Epidermal melanocyte (primary cell): ENCODE data around the gene CCDC40.

ENCODE experiments used
- DNase-seq: peaks from one replicate; pipeline ENCODE4 v3.0.0; 2011; ENCODE audit warnings: low spot score; ENCODE audit not compliant: insufficient read length

The CCDC40 gene

DNA sequence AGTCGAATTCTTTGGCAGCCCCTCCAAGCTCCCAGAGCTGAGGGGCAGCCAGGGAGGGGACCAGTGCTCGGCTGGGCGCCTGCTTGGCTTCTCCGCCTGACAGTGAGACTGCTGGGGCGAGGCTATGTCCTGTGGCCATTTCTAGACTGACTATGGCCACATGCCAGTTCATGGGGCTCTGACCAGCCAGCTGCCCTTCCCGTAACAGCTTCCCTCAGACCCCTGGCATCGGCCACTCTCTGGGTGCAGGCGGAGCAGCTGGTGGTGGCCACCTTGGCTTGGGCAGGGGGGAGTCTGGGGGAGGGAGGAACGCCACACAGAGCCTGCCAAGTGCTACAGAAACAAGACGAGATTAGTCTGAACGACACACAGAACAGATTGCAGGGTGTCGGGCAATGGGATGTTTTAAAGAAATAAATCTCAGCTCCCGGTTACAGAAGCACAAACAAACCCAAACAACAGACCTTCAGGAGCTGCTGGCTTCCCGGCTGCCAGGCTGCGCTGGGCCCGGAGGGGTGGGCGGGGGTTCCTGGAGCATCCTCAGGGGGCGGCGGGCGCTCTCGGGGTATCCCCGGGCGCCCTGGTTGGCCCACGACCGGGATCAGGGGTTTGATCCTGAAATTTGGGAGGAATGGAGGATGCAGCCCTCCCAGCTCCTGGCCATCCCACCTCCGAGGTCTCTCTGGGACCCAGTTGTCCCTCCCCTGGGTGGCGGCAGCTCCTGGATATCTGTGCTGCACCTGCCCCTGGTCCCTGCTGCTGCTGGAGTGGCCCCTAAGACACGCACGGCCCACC, 35.3 kb upstream of the CCDC40 start:
- DNase-seq, result no peak

DNA sequence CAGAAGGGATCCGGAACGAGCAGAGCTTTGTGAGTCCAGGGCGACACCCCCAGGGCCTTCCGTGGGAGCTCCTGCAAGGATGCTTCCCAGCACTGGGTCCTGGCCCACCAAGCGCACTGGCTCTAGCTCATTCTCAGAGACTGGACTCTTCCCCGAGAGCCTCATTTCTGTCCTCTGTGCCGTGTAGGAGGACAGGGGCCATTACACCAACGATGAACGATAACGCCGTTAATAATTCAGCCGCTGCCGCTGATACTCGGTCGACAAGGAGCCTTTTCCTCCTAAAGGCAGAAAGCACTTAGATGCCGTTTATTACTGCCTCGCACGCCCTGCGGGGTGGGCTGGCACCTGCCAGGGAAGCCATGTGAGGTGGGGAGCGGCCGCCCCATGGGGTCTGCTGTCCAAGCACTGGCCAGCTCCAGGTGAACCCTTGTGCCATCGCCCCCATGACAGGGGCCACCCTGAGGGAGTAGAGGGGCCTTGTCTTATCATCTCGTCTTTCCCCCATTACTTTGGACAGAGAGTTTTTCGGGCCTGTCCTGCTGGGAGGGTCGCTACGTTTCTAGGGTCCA, 34.3 kb upstream of the CCDC40 start:
- DNase-seq, result no peak

DNA sequence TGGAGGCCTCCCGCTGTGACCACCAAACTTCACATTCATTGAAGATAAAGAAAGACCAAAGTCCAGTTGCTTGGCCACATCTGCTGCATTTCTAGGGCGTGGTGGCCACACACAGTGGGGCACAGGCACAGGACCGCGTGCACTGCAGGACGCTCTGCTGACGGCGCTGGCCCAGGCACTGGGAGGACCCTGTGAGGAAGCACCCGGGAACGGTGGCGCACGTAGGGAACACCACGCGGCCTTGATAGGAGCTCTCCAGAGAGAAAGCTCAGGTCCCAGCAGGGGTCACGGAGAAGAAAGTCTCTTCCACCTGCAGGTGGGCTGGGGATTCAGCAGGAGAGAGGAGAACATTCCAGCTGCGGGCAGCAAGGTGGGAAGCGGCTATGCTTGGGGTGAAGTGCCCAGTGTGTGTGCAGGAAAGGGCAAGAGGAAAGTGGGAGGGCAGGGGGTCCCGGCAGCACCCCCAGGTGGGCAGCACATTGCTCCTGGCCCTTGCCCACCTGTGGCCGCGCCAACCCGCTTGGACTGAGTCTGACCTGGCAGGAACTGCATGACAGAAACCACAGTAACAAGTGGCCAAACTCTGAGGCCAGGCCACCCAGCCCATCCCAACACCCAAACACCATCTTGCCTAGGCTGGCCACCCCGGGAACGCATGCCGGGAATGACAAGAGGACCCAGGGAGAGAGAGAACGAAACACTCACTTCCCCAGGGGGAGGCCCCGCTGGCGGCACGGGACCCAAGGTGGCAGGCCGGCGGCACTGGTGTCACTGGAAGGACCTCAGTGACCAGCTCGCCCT, 33.6 kb upstream of the CCDC40 start:
- DNase-seq, result no peak

DNA sequence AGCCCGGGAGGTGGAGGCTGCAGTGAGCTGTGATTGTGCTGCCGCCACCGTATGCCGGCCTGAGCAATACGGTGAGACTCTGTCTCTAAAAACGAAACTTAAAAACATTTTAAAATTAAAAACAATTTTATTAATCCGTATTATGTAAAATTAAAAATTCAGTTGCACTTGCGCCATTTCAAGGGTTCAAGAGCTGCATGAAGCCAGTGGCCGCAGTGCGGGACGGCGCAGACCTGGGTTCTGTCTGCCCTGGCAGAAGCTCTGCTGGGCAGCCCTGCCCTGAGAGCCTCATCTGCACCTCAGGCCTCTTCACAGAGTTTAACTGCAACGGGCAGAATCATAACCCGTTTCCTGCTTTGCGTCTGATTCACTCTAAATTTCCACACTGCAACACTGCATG, 32.5 kb upstream of the CCDC40 start:
- DNase-seq, result no peak

DNA sequence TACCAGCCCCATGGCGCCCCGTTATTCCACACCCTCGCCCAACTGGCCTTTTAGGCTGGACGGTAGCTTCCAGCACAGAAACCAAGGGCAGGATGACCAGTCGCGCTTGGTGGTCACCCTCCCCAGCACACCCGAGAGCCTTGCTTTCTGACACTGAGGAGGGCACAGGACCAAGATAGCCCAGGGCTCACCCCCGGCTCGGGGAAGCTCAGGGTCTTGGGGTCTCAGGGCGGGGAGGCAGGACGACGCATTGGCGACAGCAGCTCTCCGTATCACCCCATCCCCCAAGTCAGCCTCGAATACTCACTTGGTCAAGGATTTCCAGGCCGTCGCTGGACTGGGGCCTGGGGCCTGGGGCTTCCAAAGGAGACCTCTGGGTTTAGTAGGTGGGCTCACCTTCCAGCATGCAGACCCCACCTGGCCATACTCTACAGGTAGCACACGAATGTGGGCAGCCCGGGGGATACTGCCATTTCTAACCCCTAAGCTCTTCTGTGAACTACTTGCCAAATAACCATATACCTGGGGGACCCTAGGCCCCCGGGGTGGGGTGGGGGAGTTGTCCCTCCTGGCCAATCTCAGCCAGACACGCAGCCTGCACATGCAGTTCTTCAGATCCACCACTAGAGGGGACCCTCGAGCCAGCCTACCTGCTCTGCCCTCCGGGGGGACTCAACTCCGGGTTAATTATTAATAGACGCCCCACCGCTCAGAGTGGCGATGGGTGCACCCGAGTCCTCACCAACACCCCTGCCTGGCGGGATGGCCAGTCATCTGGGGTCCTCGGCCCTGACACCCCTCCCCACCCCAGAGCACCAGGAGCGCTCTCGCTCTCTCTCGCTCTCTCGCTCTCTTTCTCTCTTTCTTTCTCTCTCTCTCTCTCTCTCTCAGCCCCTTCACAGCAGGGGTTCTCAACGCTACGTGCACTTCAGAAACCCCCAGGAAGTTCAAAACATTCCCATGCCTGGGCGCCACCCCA, 30.8 kb upstream of the CCDC40 start:
- peak; percentile 94 for DNase-seq

DNA sequence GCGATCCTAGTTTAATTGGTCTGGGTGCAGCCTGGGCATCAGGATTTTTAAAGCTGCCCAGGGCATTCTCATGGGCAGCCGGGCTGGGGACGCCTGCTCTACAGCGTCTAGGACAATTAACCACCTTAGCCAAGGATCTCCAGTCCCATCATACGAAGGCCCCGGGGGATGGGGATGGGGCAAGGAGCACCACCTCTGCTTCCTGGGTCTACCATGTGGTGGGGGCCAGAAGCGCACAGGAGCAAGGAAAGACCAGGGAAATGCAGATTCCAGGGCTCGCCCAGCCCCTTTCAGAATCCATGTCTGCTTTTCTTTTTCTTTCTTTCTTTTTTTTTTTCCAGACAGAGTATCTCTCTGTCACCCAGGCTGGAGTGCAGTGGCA, 30.1 kb upstream of the CCDC40 start:
- DNase-seq, result no peak

DNA sequence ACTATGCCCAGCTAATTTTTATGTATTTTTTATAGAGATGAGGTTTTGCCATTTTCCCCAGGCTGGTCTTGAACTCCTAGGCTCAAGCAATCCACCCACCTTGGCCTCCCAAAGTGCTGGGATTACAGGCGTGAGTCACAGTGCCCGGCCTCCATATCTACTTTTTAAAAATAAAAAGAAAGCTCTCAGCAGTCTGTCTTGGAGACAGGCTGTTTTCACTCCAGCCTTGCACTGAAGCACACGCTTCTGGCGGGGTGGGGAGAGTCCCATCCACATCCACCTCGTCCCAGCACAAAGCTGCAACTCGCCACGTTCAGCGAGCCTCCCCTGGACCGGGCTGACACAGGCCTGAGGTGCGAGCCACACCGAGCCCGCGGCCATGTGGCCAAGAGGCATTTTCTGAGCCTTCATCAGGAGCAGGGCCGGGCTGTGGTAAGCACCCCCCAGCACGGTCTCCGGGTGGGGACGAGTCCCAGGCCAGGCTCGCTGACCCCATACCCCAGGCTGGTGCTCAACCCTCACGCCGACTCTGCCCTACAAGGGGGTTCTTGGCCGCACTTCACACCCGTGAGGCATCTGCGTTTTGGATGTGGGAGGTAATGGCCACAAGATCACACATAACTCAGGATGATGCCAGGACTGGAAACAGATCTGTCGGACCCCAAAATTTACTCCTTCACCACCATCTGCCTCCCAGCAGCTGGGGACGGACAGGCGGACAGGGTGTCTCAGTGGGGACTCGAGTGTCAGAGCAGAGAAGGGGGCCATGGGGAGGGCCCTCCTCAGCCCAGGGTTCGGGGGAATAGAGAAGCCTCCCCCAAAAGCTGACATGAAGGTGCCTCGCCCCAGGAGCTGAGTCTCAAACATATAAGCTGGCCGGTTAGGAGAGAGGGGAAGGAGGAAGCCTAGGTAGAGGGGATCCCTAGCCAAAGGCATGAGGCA, 29.4 kb upstream of the CCDC40 start:
- DNase-seq, result no peak

DNA sequence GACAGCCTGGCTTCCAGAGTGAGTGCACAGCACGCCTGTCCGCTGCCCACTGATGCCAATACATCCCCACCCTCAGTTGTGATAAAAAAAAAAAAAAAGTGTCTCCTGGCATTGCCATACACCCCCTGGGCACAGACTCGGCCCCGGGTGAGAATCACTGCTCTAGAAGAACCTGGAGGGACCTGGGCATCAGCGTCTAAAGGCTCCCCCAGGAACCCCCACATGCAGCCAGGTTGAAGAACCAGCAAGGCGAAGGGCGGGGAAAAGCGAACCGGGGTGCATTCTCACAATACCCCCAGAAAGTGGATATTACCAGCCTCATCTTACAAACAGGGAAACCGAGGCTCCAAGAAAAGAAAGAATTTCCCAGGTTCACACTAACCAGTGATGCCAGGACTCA, 28.5 kb upstream of the CCDC40 start:
- no peak for DNase-seq

DNA sequence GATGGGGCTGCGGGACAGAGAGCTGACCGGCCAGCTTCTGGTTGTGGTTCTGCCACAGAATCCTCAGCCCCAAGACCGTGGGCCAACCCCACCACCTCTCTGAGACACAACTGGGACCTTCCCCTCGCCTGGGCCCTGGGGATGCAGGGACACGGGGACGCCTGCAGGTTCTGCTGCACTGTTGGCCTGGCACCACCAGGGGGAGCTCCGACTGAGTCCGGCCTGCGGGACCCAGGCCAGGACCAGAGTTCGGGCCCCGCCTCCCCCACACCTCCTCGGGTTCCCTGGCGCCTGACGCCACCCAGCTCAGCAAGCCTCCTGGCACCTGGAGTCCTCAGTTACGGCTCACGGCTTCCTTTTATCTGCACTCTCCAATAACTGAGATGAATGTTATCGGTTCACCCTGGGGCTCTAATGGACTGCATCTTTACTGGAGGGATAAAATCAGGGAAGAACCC, 28.0 kb upstream of the CCDC40 start:
- peak; percentile 81 for DNase-seq

DNA sequence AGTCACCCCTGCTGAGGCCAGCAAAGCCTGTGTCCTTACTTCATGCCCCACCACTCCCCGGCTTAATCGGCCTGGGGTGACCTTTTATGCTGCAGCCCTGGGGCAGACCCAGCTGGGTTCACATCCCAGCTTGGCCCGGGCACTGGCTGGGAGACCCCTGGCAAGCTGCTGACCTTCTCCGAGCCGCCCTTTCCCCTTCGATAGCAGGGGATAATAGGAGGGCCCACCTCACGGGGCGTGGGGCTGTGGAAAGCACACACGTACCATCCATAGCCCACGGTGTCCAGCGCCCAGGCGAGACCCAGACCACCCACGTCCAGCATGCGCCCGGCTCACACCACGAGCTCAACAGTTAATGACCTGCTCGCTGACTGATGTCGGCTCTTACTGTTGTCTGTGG, 27.6 kb upstream of the CCDC40 start:
- DNase-seq, result no peak

DNA sequence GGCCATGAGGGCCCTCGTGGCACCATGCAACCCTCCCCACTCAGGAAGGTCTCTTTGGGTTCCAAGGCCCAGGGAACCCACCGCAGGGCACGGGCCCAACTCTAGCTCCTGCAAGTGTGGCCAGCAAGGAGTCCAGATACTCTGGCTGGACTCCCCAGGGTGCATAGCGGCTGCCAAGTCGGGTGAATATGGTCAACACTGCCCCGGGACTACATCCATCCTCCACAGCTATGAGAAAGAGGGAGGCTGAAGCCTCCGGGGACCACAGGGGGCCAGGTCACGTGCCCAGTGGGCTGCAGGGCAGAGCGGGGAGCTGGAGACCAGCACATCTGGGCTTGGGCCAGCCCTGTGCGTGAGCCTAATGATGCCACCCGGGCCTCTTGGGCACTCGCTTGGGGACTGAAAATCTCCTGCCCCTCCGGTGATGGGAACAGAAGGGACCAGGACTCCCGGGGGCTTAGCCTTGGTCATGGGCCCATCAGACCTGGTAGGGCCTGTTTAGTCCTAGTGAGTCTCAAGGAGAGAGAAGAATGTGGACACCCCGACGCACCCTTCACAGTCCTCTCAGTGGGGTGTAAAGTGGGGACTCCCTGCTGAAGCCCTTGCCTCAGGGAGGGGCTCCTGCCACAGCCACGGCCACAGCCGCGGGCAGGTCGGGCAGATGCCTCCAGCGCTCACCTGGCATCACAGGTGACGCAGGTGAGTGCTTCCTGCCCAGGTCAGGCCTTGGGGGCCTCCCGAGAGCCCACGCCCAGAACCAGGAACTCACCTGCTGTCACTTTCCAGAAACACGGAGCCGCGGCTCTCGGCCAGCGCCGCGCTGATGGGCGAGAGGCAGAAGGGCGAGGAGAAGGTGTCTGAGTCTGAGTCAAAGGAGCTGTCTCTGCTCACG, 26.8 kb upstream of the CCDC40 start:
- DNase-seq, result no peak

DNA sequence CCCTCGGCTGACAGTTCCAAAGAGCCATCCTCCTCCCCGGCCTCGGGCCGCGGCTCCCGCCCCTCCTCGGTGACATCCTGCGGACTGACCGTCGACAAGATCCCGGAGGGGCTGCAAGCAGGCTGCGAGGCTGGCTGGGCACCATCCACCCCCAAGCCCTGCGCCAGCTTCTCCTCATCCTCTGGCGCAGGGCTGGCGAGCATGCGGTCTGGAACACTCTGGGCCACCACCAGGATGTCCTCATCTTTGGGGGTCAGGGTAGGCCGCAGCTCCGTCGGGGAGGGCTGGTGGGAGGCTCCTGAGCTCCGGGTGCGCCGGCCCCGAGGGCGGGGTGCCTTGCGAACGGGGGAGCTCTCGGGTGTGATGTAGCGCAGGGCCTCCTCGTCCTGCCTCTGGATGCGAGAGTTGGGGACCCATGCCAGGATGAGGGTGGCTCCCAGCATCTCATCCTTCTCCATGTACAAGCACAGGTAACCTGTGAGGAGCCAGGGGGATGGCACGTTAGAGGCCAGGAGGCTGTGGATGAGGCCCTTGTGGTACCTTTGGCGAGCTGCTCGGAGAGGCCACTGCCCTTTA, 26.1 kb upstream of the CCDC40 start:
- DNase-seq, result no peak

DNA sequence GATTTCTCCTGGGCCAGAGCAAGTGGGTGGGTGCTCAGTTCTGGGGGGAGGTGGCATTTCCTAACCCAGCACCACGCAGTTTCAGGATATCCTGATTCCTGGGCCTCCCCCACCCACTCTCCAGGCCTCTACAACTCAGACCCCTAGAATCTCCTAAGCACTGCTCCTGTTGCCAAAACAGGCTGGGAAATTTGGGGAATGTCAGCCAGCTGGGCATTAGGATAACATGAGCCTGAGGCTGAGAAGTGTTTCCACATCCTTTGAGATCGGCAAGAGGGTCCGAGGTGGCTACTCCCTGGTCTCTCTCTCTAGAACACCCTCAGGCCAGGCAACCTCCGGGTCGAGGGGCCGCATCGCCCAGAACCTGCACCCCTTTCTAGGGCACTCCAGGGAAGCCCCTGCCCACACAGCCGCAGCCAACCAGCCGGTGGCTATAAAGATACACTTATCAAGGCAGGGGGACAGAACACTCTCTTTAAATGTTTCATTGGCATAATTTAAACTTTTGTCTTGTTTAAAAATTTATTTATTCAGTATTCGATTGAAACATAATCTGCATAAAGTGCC, 24.4 kb upstream of the CCDC40 start:
- no peak for DNase-seq

DNA sequence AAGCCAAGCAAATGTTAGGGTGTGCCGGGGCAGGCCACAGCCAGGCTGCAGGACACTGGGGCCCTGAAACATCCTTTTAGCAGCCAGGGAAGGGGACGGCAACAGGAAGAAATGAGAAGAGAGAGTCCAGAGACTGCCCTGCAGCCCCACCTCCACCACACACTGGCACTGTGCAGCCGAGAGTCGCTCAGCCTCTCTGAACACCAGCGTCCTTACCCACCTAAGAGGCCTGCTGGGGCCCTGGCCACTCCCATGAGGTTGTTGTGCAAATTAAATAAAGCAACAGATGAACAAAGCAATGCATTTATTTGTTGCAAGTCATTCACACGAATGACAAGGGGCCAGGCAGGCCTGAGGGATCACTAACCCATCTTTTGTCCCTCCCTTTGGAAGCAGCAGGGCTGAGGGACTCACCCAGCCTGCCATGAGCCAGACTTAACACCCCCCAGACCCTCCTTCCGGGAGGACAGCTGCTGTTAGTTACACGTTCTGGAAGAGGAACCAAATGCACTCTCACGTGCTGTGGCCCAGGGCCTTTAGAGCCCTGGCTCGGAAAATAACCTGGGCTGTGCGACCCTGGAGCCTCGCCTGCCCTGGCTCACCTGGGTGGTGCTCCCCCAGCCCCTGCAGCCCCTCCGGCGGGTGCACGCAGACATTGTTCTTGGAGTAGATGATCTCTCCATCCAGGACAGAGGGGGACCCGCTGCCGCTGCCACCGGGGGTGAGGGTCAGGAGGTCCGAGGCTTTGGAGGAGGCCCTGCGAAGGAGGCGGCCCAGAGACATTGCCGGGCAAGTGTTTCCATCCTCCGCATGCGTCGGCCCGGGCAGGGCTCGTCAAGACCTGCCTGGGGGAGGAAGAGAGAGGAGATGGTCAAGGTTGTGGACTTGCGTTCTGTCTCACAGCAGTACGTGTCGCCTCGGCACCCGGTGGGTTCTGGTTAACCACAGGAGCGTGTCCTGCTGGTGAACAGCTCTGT, 23.4 kb upstream of the CCDC40 start:
- no peak for DNase-seq

DNA sequence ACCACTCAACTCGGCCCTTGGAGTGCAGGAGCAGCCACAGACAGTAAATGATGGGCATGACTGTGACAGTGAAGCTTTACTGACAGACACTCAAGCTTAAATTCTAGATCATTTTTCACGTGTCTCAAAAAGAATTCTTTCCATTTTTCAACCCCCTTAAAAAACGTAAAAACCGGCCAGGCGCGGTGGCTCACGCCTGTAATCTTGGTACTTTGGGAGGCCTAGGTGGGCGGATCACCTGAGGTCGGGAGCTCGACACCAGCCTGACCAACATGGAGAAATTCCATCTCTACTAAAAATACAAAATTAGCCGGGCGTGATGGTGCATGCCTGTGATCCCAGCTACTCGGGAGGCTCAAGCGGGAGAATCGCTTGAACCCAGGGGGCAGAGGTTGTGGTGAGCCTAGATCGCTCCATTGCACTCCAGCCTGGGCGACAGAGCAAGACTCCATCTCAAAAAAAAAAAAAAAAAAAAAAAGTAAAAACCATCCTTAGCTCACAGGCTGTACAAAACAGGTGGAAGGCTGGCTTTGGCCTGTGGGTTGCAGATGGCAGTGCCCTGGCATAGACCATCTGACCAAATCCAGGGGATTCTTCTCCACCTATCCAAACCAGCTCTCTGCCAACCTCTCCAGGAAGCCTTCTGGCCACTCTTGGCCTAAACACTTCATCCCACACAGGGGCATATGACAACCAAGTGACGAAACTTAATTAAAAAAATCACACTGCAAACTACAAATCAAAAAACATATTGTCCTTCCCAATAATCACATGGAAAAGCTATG, 19.0 kb upstream of the CCDC40 start:
- no peak for DNase-seq

DNA sequence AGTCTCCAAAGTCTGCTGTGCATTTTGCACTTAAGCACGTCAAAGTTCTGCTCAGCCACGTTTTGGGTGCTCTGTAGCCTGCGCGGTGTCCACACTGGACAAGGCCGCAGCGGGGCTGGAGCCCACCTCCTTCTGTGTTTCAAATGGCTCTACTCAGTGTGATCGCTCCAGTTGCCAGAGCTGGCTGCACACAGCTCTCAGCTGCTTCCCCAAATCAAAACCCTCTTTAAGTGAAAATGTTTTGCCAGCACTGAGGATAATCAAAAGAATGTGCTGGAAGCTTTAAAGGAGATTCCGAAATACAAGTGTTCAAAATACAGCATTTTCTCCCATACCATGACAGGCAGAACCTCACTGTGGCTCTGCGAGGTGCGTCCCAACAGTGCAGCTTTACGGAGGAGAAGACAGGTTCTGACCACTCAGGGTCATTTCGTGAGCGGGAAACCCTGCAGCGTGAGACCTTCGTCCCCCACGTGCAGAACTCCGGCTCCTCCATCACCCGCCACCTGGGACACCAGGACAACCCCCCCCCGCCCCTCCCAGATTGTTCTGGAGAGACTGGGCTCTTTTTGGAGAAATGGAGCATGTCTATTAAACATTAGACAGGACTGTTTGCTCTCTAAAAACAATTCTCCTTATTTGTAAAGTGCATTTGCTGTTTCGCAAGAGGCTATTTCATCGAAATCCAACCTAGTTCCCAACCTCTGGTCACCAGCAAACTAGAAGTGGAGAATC, 17.4 kb upstream of the CCDC40 start:
- DNase-seq, result no peak
